Stimulated activated CD8-positive, alpha-beta memory T cell treated with anti-CD3 and anti-CD28 coated beads, Interleukin-2, amount 100 ng/mL, for 1 hour (primary cell): ENCODE results near the gene ZNF594.
"Not testable (repeated sequence)": the region's sequence is repeated elsewhere in the genome, so short reads cannot be mapped to it uniquely, and the experiment has no call there.

Experiments
- DNase-seq, 2 donors: peaks; one replicate each; pipeline ENCODE4 v3.0.0-alpha.2; 2020; ENCODE audit warnings: low read depth in 2 of 2

ZNF594 gene

DNA sequence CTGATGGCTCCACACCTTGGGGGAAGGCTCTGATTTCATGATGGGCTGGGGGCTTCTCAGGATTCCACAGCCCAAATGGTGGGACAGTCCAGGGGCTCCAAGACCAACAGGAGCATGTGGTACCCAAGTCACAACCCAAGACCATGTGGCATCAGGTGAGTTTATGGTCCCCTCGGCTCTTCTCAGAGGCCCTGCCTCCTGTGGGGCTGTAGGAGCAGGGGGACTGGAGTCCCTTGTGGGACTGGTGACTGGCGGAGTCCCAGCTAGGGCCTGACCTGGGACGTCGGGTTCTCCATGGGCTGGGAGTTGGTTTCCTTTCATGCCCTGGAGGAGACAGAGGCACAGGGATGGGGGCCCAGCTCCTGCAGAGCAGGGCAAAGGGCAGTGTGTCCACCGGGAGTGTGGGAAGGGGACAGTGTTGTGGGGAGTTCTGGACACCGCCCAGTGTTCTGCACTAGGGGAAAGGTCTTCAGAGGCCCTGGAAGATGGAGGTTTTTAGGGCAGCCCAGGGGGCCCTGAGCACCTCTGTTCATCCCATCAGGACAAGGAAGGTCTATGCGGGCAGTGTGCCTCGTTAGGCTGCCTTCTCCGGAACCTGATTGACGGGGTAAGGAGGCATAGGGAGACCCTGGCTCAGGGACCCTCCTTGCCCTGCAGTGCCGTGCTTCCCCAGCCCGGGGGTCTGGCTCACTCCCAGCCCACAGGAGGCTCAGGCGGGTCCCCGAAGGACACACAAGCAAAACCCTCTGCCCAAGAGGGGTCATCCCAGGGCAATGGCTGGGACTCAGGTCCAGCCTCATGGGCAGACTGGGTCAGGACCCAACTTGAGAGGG, 54.9 kb downstream of the ZNF594 start:
- DNase-seq: not testable (repeated sequence)

DNA sequence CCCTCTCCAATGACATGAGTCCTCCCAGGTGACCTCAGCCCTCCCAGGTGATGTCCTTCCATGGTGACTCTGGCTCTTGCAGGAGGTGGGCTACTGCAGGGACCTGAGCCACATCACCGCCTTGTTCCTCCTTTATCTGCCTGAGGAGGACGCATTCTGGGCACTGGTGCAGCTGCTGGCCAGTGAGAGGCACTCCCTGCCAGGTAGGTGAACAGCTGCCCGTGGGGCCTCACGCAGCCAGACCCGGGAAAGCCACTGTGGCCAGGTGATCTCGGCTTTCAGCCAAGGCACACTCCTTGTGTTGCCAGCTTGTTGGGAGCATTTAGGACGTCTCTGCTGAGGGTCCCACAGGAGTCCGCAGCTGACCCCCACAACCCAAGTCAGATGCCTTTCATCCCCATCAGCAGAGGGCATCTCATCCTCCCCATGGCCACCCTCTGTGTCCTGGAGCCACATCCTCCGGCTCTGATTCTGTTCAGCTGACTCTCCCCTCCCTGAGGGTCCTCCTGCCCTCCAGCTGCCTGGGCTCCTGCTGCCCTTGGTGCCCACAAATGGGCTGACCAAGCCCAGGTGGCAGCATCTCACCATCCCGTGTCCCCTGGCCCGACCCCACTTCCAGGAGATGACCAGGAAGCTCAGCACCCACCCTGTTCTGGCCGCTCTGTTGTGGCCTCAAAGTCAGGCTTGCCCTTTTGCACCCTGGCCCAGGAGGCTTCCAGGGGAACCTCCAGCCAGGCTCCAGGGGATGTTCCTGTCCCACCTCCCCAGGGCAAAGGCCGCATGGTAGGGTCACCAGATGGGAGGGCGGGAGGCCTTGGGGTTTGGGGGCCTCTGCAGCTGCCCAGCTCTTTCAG, 55.7 kb downstream of the ZNF594 start:
- no peak for DNase-seq

- not testable (repeated sequence) for DNase-seq
These were observed 56.4 kb downstream of the ZNF594 start for GRCh38 chr17:5135131-5135712.

- DNase-seq: not testable (repeated sequence)
These were observed 57.1 kb downstream of the ZNF594 start for GRCh38 chr17:5134571-5134970.

GRCh38 chr17:5133961-5134360, 57.7 kb downstream of the ZNF594 start:
- DNase-seq: not testable (repeated sequence)

DNA sequence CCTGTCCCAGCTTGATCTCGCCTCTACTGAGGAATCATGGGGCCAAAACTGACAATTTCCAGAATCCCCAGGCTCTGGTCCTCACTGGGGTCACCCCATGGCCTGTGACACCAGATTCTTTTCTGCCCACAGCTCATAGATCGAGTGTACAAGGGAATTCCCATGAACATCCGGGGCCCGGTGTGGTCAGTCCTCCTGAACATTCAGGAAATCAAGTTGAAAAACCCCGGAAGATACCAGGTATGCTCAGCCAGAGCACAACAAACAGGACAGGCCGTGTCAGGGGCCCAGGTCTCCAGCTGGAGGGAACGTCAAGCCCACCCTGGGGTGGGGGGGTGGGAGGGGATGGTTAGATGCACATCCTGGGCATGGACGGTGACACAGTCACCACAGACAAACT, 58.4 kb downstream of the ZNF594 start:
- DNase-seq: no peak

DNA sequence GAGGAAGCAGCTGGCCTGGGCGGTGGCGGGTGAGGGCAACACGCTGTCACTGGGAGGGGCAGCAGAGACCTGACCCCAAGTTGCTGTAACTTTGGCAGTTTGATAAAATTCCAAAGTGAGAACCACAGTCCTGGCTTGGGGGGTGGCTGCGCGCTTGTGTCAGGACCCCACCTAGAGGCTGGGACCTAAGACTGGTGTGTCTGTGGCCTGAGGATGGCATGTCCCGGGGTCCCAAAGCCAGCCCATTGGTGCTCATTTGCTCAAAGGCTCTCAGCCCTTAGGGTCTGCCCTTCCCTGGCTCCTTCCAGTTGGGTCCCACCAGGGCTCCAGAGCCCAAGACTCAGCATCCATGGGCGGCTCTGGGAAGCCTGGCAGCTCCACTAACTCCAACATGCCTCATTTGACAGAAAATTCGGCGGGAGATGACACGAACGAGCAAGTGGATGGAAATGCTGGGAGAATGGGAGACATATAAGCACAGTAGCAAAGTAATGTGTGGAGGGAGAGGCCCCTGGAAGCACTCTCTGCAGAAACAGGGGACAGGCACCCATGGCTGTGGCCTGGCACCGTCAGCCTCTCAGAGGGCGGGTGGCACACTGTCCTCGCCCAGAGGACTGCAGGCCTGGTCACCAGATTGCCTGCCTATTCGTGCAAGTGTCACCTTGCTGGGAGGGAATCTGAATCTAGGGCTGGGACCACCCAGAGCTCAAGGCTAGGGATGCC, 59.0 kb downstream of the ZNF594 start:
- DNase-seq: not testable (repeated sequence)

GRCh38 chr17:5131799-5132502, 59.7 kb downstream of the ZNF594 start:
- DNase-seq: not testable (repeated sequence)

DNA sequence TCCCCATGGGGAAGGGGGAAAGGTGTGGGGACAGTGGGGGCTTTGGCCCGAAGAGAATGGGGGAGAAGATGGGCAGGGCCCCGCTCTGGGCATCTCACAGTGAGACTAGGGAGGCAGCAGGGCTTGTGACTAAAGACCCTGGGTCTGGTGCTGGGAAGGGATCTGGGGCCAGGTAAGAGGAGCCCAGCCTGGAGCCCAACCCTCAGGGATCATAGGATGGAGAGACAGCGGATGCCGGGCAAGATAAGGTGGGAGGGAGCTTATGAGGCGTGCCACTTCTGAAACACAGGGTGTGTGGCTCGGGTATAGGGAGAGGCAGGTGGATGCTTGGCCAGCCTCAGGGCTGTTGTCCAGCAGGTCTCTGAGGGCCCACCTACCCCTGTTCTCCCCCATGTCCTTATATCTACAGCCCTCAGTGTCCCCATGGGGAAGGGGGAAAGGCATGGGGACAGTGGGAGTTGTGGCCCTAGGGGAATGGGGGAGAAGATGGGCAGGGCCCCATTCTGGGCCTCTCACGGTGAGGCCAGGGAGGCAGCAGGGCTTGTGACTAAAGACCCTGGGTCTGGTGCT, 60.4 kb downstream of the ZNF594 start:
- DNase-seq: no peak

DNA sequence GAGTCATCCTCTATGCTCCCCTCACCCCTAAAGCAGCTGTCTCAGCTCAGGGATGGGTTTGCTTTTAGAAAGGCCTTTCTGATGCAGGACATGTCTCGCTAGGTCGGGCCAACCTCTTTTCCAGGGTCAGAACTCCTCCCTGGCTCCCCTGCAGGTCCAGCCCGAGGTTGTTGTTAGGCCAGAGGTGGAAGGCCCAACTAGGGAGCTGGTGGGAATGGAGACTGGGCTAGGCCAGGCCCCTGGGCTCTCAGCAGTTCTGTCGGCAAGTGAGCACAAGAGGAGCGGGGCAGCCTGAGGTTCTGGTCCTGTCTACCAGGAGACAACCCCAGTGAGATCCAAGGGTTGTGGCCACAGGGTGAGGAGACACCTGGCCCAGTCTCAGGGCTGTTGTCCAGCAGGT, 61.0 kb downstream of the ZNF594 start:
- not testable (repeated sequence) for DNase-seq

DNA sequence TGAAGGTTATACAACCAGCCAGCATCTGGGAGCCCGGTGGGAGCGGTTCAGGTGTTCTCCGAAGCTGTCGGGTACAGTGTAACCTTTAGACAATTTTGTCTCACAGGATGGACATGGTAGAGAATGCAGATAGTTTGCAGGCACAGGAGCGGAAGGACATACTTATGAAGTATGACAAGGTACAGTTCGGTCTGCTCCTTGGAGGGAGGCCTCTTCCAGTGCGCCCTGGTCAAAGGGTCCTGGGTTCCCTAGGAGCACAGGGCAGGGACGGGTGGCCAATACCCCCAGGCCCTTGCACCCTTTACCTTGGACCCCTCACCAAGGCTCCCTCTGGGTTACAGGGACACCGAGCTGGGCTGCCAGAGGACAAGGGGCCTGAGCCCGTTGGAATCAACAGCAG, 61.4 kb downstream of the ZNF594 start:
- not testable (repeated sequence) for DNase-seq

GRCh38 chr17:5129770-5130169, 61.9 kb downstream of the ZNF594 start:
- DNase-seq: not testable (repeated sequence)
